Measurements from ENCODE around the gene SYT12. TPM values are rescaled to one million over a fixed set of nuclear protein-coding genes. Genes with fewer than 3 reads are reported as not detected.

SYT12 gene
- total and polyA plus RNA-seq, 2 of the 4 experiments (the other 2 are of a cell fraction), result 0.54 to 0.74 TPM

- Histone ChIP-seq H3K4me1 (ENCODE audit: control insufficient read depth, insufficient read depth, low read length) (no peaks in the 10 kb centered on the region), H3K79me1 (ENCODE audit: low read depth in 1 of 2, low read length in 2 of 2) (no peaks in the 10 kb centered on the region), H2AFZ (replicated peaks; ENCODE audit: low read length, poor library complexity) (no peak overlapping the region), H3K27ac (ENCODE audit: insufficient read depth, low read length) (no peak overlapping the region), H3K9me1 (ENCODE audit: insufficient read depth, low read length) (no peaks in the 10 kb centered on the region), H3K9me3 (ENCODE audit: control insufficient read depth, insufficient read depth, low read length) (no peaks in the 10 kb centered on the region), H3K36me3 (ENCODE audit: control insufficient read depth, insufficient read depth, low read length) (no peaks in the 10 kb centered on the region), H3K14ac (replicated peaks; ENCODE audit: low read depth, low read length) (no peak overlapping the region), H3K4ac (ENCODE audit: low read depth, low read length) (no peak overlapping the region), H2BK15ac (ENCODE audit: low read depth, low read length) (no peak overlapping the region), H2BK120ac (ENCODE audit: low read depth, low read length) (no peak overlapping the region), H4K91ac (ENCODE audit: insufficient read depth, low read depth, low read length) (no peak overlapping the region), H2AK9ac (replicated peaks; ENCODE audit: low read depth, low read length, poor library complexity) (no peak overlapping the region), H2AK5ac (ENCODE audit: low read depth, low read length) (no peak overlapping the region), H4K8ac (ENCODE audit: low read depth in 2 of 2, low read length in 2 of 2) (no peak overlapping the region), H3K27me3 (ENCODE audit: control insufficient read depth, insufficient read depth, low read length) (peaks cover 2% of the 10 kb centered on the region; the same call in 1 of the 2 replicates), H3K18ac (ENCODE audit: low read depth, low read length) (no peak overlapping the region), H4K5ac (ENCODE audit: low read depth, low read length) (no peak overlapping the region), H2BK20ac (ENCODE audit: low read depth, low read length) (no peak overlapping the region), H2BK5ac (ENCODE audit: low read depth, low read length, poor library complexity, severe bottlenecking) (no peak overlapping the region), H3K56ac (ENCODE audit: extremely low read depth, insufficient read depth, low read length) (no peak overlapping the region), H3K4me2 (ENCODE audit: low read depth, low read length) (no peak overlapping the region), H3K23ac (ENCODE audit: low read depth, low read length) (no peak overlapping the region), H4K20me1 (ENCODE audit: insufficient read depth, low read length) (no peaks in the 10 kb centered on the region), H3K4me3 (ENCODE audit: insufficient read depth, low read depth, low read length) (no peak overlapping the region), H3K9ac (ENCODE audit: low read depth, low read length) (no peak overlapping the region)
- 83% methylated on average over 1 of the region's 6 CpGs; no CpG with 5 or more reads in 1 of the 2 experiments for WGBS, 2 experiments (ENCODE audit: extremely low coverage in 2 of 2, insufficient read length in 1 of 2)
- no peak for ATAC-seq (ENCODE audit: low read depth)
- ChIA-PET POLR2A (ENCODE audit: unreplicated experiment) (no interaction called here), CTCF (no interaction called here)
- intact Hi-C loops (cut with micrococcal nuclease) (no loop called here), in situ Hi-C loops (cut with MboI; ENCODE audit: low sequenced_read_pairs) (no loop called here), dilution Hi-C loops (cut with HindIII; ENCODE audit: low sequenced_read_pairs, unreplicated experiment) (no loop called here)
- DNase-seq, result no peak
- BruUV-seq (replicated peaks), result no TSS peak
- TF ChIP-seq NFE2L2 (IDR thresholded peaks at IDR 0.05; ENCODE audit: low read depth, low read length) (no peak), MAFK (IDR thresholded peaks at IDR 0.05; ENCODE audit: low read depth, low read length) (no peak), RFX5 (IDR thresholded peaks at IDR 0.05; ENCODE audit: low read depth, low read length) (no peak), USF2 (IDR thresholded peaks at IDR 0.05; ENCODE audit: low read depth, low read length) (no peak), CEBPB (IDR thresholded peaks at IDR 0.05; ENCODE audit: low read depth, low read length) (no peak), MAZ (IDR thresholded peaks at IDR 0.05; ENCODE audit: borderline replicate concordance, low read depth, low read length) (no peak), BHLHE40 (IDR thresholded peaks at IDR 0.05; ENCODE audit: low read depth, low read length) (no peak), CTCF (conservative IDR thresholded peaks at IDR 0.05; ENCODE audit: low read depth, low read length) (no peak), CHD1 (IDR thresholded peaks at IDR 0.05; ENCODE audit: low read depth, low read length) (no peak), MXI1 (IDR thresholded peaks at IDR 0.05; ENCODE audit: borderline replicate concordance, low read depth, low read length) (no peak), RCOR1 (IDR thresholded peaks at IDR 0.05; ENCODE audit: insufficient replicate concordance, low read length) (no peak), RAD21 (IDR thresholded peaks at IDR 0.05; ENCODE audit: low read length) (no peak), POLR2A (IDR thresholded peaks at IDR 0.05; ENCODE audit: low read depth, low read length) (no peak), SMC3 (IDR thresholded peaks at IDR 0.05; ENCODE audit: low read depth, low read length) (no peak), FOS (IDR thresholded peaks at IDR 0.05; ENCODE audit: low read depth, low read length) (no peak)
- TF ChIP-seq, protein P1, sequence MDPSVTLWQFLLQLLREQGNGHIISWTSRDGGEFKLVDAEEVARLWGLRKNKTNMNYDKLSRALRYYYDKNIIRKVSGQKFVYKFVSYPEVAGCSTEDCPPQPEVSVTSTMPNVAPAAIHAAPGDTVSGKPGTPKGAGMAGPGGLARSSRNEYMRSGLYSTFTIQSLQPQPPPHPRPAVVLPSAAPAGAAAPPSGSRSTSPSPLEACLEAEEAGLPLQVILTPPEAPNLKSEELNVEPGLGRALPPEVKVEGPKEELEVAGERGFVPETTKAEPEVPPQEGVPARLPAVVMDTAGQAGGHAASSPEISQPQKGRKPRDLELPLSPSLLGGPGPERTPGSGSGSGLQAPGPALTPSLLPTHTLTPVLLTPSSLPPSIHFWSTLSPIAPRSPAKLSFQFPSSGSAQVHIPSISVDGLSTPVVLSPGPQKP (IDR thresholded peaks at IDR 0.05; ENCODE audit: borderline replicate concordance, low read depth, low read length), result no peak
Measured at GRCh38 chr11:67076202-67076601, 53.3 kb downstream of the SYT12 start.
